ENCODE measurements around the gene POTEJ.
"Not testable (repeated sequence)": the region's sequence is repeated elsewhere in the genome, so short reads cannot be mapped to it uniquely, and the experiment has no call there.

DNA sequence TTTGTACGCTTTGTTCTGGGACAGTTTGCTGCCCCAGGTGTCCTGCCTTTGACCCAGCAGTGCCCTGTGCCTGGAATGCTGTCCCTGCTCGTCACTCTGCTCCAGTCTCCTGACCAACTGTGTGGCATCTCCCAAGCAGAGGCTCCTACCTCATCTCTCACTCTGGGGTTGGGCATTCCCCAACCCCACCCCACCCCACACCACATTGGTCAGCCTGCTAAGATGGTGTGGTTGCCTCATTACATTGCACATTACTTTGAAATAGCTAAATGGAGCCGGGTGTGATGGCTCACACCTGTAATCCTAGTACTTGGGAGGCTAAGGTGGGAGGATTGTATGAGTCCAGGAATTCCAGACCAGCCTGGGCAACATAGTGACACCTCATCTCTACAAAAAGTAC, 39.3 kb upstream of the POTEJ start:
- not testable (repeated sequence) for TF ChIP-seq CTCF (IDR thresholded peaks at IDR 0.05 in 4 of 5, conservative IDR thresholded peaks at IDR 0.05 in 1 of 5); POLR2A (IDR thresholded peaks at IDR 0.05)

Measured in gastrocnemius medialis (tissue), 4 donors.